OCI-LY3 (cell line): ENCODE results near the gene SDHAF2.

ENCODE experiments used
- H2AFZ ChIP-seq: fragments of 200-600, 300-600 bp; shearing (Covaris generic); 2 replicates; pipeline ENCODE4 v1.6.0; 2014; ENCODE audit warnings: antibody characterized with exemption, low read depth, low read length
- H3K27ac ChIP-seq: fragments of 200-600, 300-600 bp; sonication (generic); 2 replicates; pipeline ENCODE4 v1.5.1; 2014; ENCODE audit warnings: mild to moderate bottlenecking, low read length, moderate library complexity, mixed read lengths
- H3K27me3 ChIP-seq: fragments of 200-600, 300-600 bp; sonication (generic); 2 replicates; pipeline ENCODE4 v1.6.1; 2014; ENCODE audit warnings: low read depth, low read length, mixed read lengths
- H3K36me3 ChIP-seq: fragments of 200-600, 300-600 bp; sonication (generic); replicated peaks from 2 replicates; pipeline ENCODE3; 2014; ENCODE audit warnings: low read depth, low read length, mixed read lengths
- H3K4me1 ChIP-seq: fragments of 300-600, 200-600 bp; sonication (generic); 2 replicates; pipeline ENCODE4 v1.6.1; 2014; ENCODE audit warnings: low read length, mixed read lengths
- H3K4me2 ChIP-seq: fragments of 200-600, 300-600 bp; sonication (generic); 2 replicates; pipeline ENCODE4 v1.6.1; 2014; ENCODE audit warnings: low read length, mixed read lengths
- H3K4me3 ChIP-seq: fragments of 300-600, 200-600 bp; sonication (generic); 2 replicates; pipeline ENCODE4 v1.5.1; 2014; ENCODE audit warnings: antibody characterized with exemption, mild to moderate bottlenecking, low read length, moderate library complexity
- H3K79me2 ChIP-seq: fragments of 300-600, 200-600 bp; shearing (Covaris generic); 2 replicates; pipeline ENCODE4 v1.6.1; 2014; ENCODE audit warnings: mild to moderate bottlenecking, low read length, mixed read lengths
- H3K9ac ChIP-seq: fragments of 300-600, 200-600 bp; shearing (Covaris generic); 2 replicates; pipeline ENCODE4 v1.6.0; 2014; ENCODE audit warnings: mild to moderate bottlenecking, low read length, moderate library complexity
- H3K9me3 ChIP-seq: fragments of 200-600, 300-600 bp; shearing (Covaris generic); 2 replicates; pipeline ENCODE4 v1.6.1; 2014; ENCODE audit warnings: low read length, mixed read lengths; ENCODE audit not compliant: insufficient read depth
- H4K20me1 ChIP-seq: fragments of 200-600, 300-600 bp; sonication (generic); 2 replicates; pipeline ENCODE4 v1.6.1; 2016; ENCODE audit warnings: low read length, mixed read lengths; ENCODE audit not compliant: insufficient read depth
- CTCF ChIP-seq: fragments of 200-600, 300-600 bp; sonication (generic); IDR thresholded peaks from 2 replicates; pipeline ENCODE4 v1.5.1; 2014; ENCODE audit warnings: antibody characterized with exemption, low read length, low read depth
- EZH2phosphoT487 ChIP-seq: fragments of 200-600 bp; shearing (Covaris generic); IDR thresholded peaks from 2 replicates; pipeline ENCODE4 v1.6.1; 2018; ENCODE audit warnings: antibody characterized with exemption, mixed run types, low read depth

SDHAF2 gene

GRCh38 chr11:61390161-61390560 is 39.8 kb upstream of the SDHAF2 start:
- no peaks in the 10 kb centered on the region for H4K20me1 ChIP-seq
- no peaks in the 10 kb centered on the region for H3K27me3 ChIP-seq
- H3K36me3 ChIP-seq, result peaks cover 2% of the 10 kb centered on the region
- H3K79me2 ChIP-seq, result no peaks in the 10 kb centered on the region
- no peak overlapping the region for H3K9ac ChIP-seq
- no peak overlapping the region for H3K4me3 ChIP-seq
- no peak overlapping the region for H3K4me2 ChIP-seq
- H3K27ac ChIP-seq, result no peak overlapping the region
- peaks cover 15% of the 10 kb centered on the region; the same call in 1 of the 2 replicates for H3K4me1 ChIP-seq
- H2AFZ ChIP-seq, result no peak overlapping the region
- no peaks in the 10 kb centered on the region; the same call in 1 of the 2 replicates for H3K9me3 ChIP-seq
- TF ChIP-seq EZH2phosphoT487 (no peak), CTCF (no peak)

- peak overlapping the region; percentile 89 for H3K9ac ChIP-seq
- no peaks in the 10 kb centered on the region for H3K27me3 ChIP-seq
- H3K4me1 ChIP-seq, result peaks cover 11% of the 10 kb centered on the region; the same call in 1 of the 2 replicates
- no peaks in the 10 kb centered on the region; the same call in 1 of the 2 replicates for H3K9me3 ChIP-seq
- peak overlapping the region; percentile 99 for H2AFZ ChIP-seq
- peaks cover 10% of the 10 kb centered on the region for H3K36me3 ChIP-seq
- peak overlapping the region; percentile 58 for H3K27ac ChIP-seq
- H3K79me2 ChIP-seq, result no peaks in the 10 kb centered on the region
- no peaks in the 10 kb centered on the region for H4K20me1 ChIP-seq
- peak overlapping the region; percentile 84 for H3K4me2 ChIP-seq
- peak overlapping the region; percentile 93 for H3K4me3 ChIP-seq
- TF ChIP-seq EZH2phosphoT487, result no peak
- TF ChIP-seq CTCF, result peak; percentile 47
These were observed 36.8 kb upstream of the SDHAF2 start for GRCh38 chr11:61392981-61393595.

- no peak overlapping the region for H3K27ac ChIP-seq
- TF ChIP-seq CTCF (no peak), EZH2phosphoT487 (no peak)
- peaks cover 69% of the 10 kb centered on the region for H3K36me3 ChIP-seq
These were observed 28.8 kb upstream of the SDHAF2 start for GRCh38 chr11:61401173-61401572.

GRCh38 chr11:61401573-61401972 is 28.4 kb upstream of the SDHAF2 start:
- TF ChIP-seq CTCF, result no peak
- peaks cover 72% of the 10 kb centered on the region for H3K36me3 ChIP-seq
- H3K4me3 ChIP-seq, result no peak overlapping the region
- H3K9me3 ChIP-seq, result no peaks in the 10 kb centered on the region
- H4K20me1 ChIP-seq, result no peaks in the 10 kb centered on the region
- H3K79me2 ChIP-seq, result no peaks in the 10 kb centered on the region
- no peak overlapping the region for H3K4me2 ChIP-seq
- H3K27me3 ChIP-seq, result no peaks in the 10 kb centered on the region
- no peak overlapping the region for H3K9ac ChIP-seq
- H2AFZ ChIP-seq, result no peak overlapping the region
- H3K27ac ChIP-seq, result no peak overlapping the region
- H3K4me1 ChIP-seq, result no peaks in the 10 kb centered on the region

More at GRCh38 chr11:61401173-61401572, 28.8 kb upstream of the SDHAF2 start:
- H3K4me1 ChIP-seq, result no peaks in the 10 kb centered on the region
- no peak overlapping the region for H3K4me3 ChIP-seq
- H3K9ac ChIP-seq, result no peak overlapping the region
- no peaks in the 10 kb centered on the region for H3K79me2 ChIP-seq
- no peaks in the 10 kb centered on the region for H3K9me3 ChIP-seq
- H3K27me3 ChIP-seq, result no peaks in the 10 kb centered on the region
- no peak overlapping the region for H2AFZ ChIP-seq
- H4K20me1 ChIP-seq, result no peaks in the 10 kb centered on the region
- H3K4me2 ChIP-seq, result no peak overlapping the region
